Measurements from ENCODE around the gene TMEM208.

DNA sequence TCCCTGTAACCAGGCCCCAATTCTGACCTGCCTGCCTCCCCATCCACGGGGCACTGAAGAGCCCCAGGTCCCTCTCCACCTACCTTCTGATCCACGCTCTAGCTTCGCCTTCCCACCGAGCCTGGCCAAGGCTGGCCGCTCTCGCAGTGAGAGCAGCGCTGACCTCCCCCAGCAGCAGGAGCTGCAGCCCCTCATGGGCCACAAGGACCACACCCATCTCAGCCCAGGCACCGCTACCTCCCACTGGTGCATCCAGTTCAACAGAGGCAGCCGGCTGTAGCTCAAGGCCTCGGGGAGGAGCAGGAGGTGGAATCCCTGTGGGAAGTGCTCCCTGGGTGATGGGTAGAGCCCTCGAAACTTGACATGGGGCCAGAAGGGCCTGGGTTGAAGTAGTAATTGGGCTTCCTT is 44.0 kb downstream of the TMEM208 start:
- TF ChIP-seq, protein P1, sequence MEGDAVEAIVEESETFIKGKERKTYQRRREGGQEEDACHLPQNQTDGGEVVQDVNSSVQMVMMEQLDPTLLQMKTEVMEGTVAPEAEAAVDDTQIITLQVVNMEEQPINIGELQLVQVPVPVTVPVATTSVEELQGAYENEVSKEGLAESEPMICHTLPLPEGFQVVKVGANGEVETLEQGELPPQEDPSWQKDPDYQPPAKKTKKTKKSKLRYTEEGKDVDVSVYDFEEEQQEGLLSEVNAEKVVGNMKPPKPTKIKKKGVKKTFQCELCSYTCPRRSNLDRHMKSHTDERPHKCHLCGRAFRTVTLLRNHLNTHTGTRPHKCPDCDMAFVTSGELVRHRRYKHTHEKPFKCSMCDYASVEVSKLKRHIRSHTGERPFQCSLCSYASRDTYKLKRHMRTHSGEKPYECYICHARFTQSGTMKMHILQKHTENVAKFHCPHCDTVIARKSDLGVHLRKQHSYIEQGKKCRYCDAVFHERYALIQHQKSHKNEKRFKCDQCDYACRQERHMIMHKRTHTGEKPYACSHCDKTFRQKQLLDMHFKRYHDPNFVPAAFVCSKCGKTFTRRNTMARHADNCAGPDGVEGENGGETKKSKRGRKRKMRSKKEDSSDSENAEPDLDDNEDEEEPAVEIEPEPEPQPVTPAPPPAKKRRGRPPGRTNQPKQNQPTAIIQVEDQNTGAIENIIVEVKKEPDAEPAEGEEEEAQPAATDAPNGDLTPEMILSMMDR (IDR thresholded peaks at IDR 0.05): no peak
- TF ChIP-seq RAD21 (IDR thresholded peaks at IDR 0.05; ENCODE audit: low read length): no peak
- TF ChIP-seq, protein P2, sequence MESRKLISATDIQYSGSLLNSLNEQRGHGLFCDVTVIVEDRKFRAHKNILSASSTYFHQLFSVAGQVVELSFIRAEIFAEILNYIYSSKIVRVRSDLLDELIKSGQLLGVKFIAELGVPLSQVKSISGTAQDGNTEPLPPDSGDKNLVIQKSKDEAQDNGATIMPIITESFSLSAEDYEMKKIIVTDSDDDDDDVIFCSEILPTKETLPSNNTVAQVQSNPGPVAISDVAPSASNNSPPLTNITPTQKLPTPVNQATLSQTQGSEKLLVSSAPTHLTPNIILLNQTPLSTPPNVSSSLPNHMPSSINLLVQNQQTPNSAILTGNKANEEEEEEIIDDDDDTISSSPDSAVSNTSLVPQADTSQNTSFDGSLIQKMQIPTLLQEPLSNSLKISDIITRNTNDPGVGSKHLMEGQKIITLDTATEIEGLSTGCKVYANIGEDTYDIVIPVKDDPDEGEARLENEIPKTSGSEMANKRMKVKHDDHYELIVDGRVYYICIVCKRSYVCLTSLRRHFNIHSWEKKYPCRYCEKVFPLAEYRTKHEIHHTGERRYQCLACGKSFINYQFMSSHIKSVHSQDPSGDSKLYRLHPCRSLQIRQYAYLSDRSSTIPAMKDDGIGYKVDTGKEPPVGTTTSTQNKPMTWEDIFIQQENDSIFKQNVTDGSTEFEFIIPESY (IDR thresholded peaks at IDR 0.05; ENCODE audit: borderline replicate concordance, low read depth): no peak

Measured in SK-N-SH (cell line).